Loucy (cell line): ENCODE data around the gene GABRA6.
"Not testable (repeated sequence)": the region's sequence is repeated elsewhere in the genome, so short reads cannot be mapped to it uniquely, and the experiment has no call there.

Experiments
- H2AFZ ChIP-seq: fragments of 200-600 bp; sonication (generic); 2 replicates; pipeline ENCODE4 v1.6.0; 2016; ENCODE audit warnings: antibody characterized with exemption, mild to moderate bottlenecking, low read length, moderate library complexity
- H3F3A ChIP-seq: fragments of 200-600 bp; 2 replicates; pipeline ENCODE4 v1.6.0; 2016; ENCODE audit warnings: antibody characterized with exemption, low read depth, mild to moderate bottlenecking
- H3K27me3 ChIP-seq: fragments of 200-600 bp; sonication (generic); 2 replicates; pipeline ENCODE4 v1.6.1; 2014; ENCODE audit warnings: low read length, mild to moderate bottlenecking; ENCODE audit not compliant: insufficient read depth, poor library complexity, severe bottlenecking
- H3K36me3 ChIP-seq: fragments of 200-600 bp; sonication (generic); 2 replicates; pipeline ENCODE4 v1.6.1; 2016; ENCODE audit warnings: low read length; ENCODE audit not compliant: insufficient read depth
- H3K4me1 ChIP-seq: fragments of 200-600 bp; sonication (generic); 2 replicates; pipeline ENCODE4 v1.5.1; 2014; ENCODE audit warnings: low read length, mild to moderate bottlenecking; ENCODE audit not compliant: insufficient read depth, poor library complexity, severe bottlenecking
- H3K4me2 ChIP-seq: fragments of 200-600 bp; sonication (generic); 2 replicates; pipeline ENCODE4 v1.6.0; 2014; ENCODE audit warnings: antibody characterized with exemption, low read length, low read depth, mild to moderate bottlenecking; ENCODE audit not compliant: poor library complexity, severe bottlenecking
- H3K4me3 ChIP-seq: fragments of 200-600 bp; sonication (generic); 2 replicates; pipeline ENCODE4 v1.5.1; 2014; ENCODE audit warnings: low read length, mild to moderate bottlenecking, mixed read lengths; ENCODE audit not compliant: poor library complexity, severe bottlenecking
- H3K79me2 ChIP-seq: fragments of 200-600 bp; sonication (generic); 2 replicates; pipeline ENCODE4 v1.6.1; 2014; ENCODE audit warnings: low read length; ENCODE audit not compliant: insufficient read depth
- H3K9ac ChIP-seq: fragments of 200-600 bp; sonication (generic); 2 replicates; pipeline ENCODE4 v1.6.0; 2014; ENCODE audit warnings: mild to moderate bottlenecking, low read depth, low read length, moderate library complexity; ENCODE audit not compliant: poor library complexity, severe bottlenecking
- H3K9me2 ChIP-seq: fragments of 200-600 bp; sonication (generic); replicated peaks from 2 replicates; pipeline ENCODE4 v1.6.1; 2016; ENCODE audit warnings: low read depth, low read length, mixed read lengths
- H3K9me3 ChIP-seq: fragments of 200-600 bp; sonication (generic); 2 replicates; pipeline ENCODE4 v1.6.1; 2014; ENCODE audit warnings: mild to moderate bottlenecking, antibody characterized with exemption, low read length, low read depth; ENCODE audit not compliant: insufficient read depth
- H4K20me1 ChIP-seq: fragments of 200-600 bp; sonication (generic); 2 replicates; pipeline ENCODE4 v1.6.0; 2014; ENCODE audit warnings: antibody characterized with exemption, low read length, mild to moderate bottlenecking; ENCODE audit not compliant: insufficient read depth, poor library complexity, severe bottlenecking
- CTCF ChIP-seq: fragments of 200-600 bp; sonication (generic); conservative IDR thresholded peaks from 2 replicates; pipeline ENCODE4 v1.5.1; 2014; ENCODE audit warnings: mild to moderate bottlenecking, antibody characterized with exemption, low read length
- EZH2phosphoT487 ChIP-seq: fragments of 200-600 bp; IDR thresholded peaks from 2 replicates; pipeline ENCODE4 v1.6.1; 2018; ENCODE audit warnings: antibody characterized with exemption, mild to moderate bottlenecking, moderate library complexity, borderline replicate concordance

The GABRA6 gene

GRCh38 chr5:161645264-161645663, 40.3 kb upstream of the GABRA6 start:
- no peaks in the 10 kb centered on the region for H3K4me1 ChIP-seq
- H3K9me2 ChIP-seq: no peaks in the 10 kb centered on the region
- no peaks in the 10 kb centered on the region for H3F3A ChIP-seq
- H2AFZ ChIP-seq: no peak overlapping the region
- no peaks in the 10 kb centered on the region for H3K9me3 ChIP-seq
- H3K79me2 ChIP-seq: no peaks in the 10 kb centered on the region
- no peak overlapping the region for H3K4me2 ChIP-seq
- no peak overlapping the region for H3K4me3 ChIP-seq
- TF ChIP-seq CTCF (no peak), EZH2phosphoT487 (no peak)
- no peaks in the 10 kb centered on the region for H4K20me1 ChIP-seq
- no peak overlapping the region for H3K9ac ChIP-seq
- no peaks in the 10 kb centered on the region for H3K36me3 ChIP-seq
- no peaks in the 10 kb centered on the region for H3K27me3 ChIP-seq

- not testable (repeated sequence) for H3F3A ChIP-seq, H3K4me3 ChIP-seq, H4K20me1 ChIP-seq, H3K9ac ChIP-seq, H3K9me3 ChIP-seq, H3K9me2 ChIP-seq, H2AFZ ChIP-seq, H3K36me3 ChIP-seq, H3K4me1 ChIP-seq, H3K27me3 ChIP-seq, H3K79me2 ChIP-seq, H3K4me2 ChIP-seq
Observed at GRCh38 chr5:161651926-161652325, 33.6 kb upstream of the GABRA6 start.

- Histone ChIP-seq H3K9ac (no peak overlapping the region), H2AFZ (no peak overlapping the region), H3F3A (no peaks in the 10 kb centered on the region)
Observed at GRCh38 chr5:161660806-161661205, 24.7 kb upstream of the GABRA6 start.

More at GRCh38 chr5:161660806-161661205, 24.7 kb upstream of the GABRA6 start:
- TF ChIP-seq EZH2phosphoT487 (no peak), CTCF (no peak)
- Histone ChIP-seq H3K36me3 (no peaks in the 10 kb centered on the region), H3K4me3 (no peak overlapping the region), H3K9me3 (no peaks in the 10 kb centered on the region), H3K79me2 (no peaks in the 10 kb centered on the region), H3K4me1 (no peaks in the 10 kb centered on the region), H3K27me3 (no peaks in the 10 kb centered on the region), H3K9me2 (no peaks in the 10 kb centered on the region), H4K20me1 (no peaks in the 10 kb centered on the region), H3K4me2 (no peak overlapping the region)
